ENCODE results near the gene DHRS4L2.
"Not testable (repeated sequence)": the region's sequence is repeated elsewhere in the genome, so short reads cannot be mapped to it uniquely, and the experiment has no call there.

The DHRS4L2 gene

DNA sequence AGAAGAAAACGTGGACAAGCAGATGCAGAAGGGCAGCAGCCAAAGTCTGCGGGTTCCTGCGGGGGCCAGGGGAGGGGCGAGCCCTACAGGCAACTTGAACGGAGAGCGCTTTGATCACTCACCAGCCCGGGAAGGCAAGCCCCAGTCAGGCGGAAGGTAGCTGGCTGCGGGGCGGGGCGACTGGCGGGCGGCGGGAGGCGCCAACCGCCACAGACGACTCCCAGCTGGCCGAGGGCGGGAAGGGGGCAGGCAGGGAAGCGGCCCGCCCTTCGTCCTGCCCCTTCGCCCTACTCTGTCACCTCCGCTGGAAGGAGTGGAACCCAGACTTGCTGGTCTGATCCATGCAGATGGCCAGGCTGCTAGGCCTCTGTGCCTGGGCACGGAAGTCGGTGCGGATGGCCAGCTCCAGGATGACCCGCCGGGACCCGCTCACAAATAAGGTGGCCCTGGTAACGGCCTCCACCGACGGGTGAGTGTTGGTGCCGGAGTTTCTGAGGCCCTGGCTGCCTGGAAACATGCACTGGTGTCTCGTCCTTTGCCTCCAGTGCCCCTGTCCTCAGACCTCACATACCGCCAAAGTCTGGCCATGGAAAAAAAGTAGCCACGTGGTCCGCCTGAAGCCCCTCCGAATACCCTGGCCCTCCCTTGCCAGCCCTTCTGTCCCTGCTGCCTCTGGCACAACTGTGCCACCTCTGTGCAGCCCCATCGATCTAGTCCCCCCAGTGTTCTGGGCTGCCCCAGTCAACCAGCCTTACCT, at the start of gene DHRS4L2:
Gene DHRS4L2 (plus strand): TSS at position 323 of the 757 bp plus-strand sequence. CDS start 19 bp downstream, at position 342.
- peak; percentile 90 to 96 (median 93) for DNase-seq

DNA sequence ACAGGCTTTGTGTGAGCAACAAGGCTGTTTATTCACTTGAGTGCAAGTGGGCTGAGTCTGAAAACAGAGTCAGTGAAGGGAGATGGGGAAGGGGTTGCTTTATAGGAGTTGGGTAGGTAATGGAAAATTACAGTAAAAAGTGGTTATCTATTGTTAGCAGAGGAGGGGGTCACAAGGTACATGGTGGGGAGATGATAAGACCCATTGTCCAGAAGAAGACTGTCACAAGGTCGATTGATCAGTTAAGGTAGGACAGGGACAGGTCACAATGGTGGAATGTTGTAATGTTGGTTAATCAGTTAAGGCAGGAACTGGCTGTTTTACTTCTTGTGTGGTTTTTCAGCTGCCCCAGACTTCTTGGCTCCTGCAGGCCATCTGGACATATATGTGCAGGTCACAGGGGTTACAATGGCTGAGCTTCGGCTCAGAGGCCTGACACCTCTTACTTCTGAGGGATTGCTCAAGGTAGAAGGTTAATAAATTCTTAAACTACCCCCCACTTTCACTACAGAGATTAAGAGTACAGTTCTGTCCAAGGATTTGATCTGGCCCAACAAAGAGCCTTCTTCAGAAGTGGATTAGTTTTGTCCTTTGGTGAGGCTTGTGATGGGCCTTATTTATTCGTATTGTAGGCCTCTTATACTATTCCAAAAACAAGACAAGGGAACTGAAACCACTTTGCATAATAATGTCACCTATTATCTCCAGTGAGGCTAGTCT, 49.0 kb upstream of the DHRS4L2 start:
- DNase-seq, result no peak

DNA sequence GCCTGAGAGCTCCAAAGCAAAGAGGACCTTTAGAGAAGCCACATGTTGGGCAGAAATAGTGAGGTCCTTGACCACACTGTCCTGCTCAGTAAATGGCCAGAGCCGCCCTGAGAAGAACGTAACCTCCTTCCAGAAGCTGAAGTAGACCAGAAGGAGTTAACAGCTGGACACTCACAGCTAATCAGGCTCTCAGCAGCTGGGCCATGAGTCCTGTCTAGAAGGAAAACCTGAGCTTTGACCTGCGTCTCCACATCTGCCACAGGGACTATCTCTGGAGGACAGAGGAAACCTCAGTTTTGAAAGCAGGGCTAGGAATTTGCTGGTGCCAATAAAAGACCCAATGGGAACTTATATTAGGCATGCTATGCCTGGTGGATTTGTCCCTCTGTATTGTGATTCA, 47.5 kb upstream of the DHRS4L2 start:
- no peak for DNase-seq

DNA sequence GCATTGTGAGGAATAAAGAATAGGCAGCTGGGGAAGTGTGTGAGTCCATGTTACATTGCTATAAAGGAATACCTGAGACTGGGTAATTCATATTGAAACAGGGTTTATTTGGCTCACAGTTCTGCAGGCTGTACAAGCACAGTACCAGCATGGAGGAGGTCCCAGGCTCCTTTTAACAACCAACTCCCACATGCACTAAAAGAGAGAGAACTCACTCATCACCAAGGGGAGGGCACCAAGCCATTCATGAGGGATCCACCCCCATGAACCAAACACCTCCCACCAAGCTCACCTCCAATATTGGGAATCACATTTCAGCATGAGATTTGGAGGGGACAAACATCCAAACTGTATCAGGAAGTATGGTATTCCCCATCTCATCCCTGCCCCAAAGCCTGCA, 47.1 kb upstream of the DHRS4L2 start:
- DNase-seq, result no peak

DNA sequence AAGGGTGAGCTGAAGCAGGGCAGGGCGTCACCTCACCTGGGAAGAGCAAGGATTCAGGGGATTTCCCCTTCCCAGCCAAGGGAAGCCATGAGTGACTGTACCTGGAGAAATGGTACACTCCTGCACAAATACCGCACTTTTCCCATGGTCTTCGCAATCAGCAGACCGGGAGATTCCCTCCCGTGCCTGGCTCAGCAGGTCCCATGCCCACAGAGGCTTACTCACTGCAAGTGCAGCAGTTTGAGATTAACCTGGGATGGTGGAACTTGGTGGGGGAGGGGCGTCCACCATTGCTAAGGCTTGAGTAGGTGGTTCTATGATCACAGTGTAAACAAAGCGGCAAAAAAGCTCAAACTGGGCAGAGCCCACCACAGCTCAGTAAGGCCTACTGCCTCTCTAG, 46.1 kb upstream of the DHRS4L2 start:
- DNase-seq, result no peak

DNA sequence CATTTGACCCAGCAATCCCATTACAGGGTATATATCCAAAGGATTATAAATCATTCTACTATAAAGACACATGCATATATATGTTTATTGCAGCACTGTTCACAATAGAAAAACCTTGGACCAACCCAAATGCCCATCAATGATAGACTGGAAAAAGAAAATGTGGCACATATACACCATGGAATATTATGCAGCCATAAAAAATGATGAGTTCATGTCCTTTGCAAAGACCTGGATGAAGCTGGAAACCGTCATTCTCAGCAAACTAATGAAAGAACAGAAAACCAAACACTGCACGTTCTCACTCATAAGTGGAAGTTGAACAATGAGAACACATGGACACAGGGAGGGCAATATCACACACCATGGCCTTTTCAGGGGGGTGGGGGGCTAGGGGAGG, 39.7 kb upstream of the DHRS4L2 start:
- not testable (repeated sequence) for DNase-seq

DNA sequence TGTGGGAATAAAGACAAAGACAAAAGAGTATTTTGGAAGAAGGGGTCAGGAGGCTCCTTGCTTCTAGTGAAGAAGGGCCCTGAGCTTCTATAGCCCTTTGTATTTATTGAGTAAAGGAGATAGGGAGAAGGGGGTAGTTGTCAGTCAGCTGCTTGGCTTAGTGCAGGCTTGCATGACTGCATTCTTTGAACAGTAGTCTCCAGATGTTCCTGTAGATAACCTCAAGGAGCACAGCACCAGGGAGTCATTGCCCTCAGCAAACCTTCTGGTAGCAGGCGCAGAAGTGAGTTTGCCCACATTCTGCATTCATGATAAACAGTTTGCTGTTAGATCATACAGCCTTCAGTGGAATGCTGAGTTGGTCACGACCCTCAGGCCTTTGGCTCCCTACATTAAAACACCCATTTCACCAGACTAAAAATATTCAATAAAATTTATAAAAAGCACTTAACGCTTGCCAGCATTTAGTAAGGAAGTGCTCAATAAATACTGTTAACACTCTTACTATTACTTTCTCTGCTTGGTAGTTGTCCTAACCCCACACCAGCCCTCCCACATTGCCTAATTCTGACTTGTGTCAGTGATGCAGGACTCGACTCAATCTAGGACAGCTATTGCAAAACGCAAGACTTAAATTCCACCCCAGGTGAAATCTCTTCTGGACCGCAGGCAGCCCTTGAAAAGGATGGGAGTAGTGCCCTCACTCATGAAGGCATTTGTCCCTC, 38.2 kb upstream of the DHRS4L2 start:
- DNase-seq, result peak in 1 of 3 donors; percentile 6

DNA sequence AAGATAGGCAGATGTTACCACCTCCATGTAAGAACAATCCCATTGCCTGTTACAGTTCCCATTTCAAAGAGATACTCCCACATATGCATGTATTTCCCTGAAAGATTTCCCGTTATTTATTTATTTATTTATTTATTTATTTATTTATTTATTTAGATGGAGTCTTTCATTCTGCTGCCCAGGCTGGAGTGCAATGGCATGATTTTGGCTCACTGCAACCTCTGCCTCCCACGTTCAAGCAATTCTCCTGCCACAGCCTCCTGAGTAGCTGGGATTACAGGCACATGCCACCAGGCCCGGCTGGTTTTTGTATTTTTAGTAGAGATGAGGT, 37.6 kb upstream of the DHRS4L2 start:
- peak in 1 of 3 donors; percentile 10 for DNase-seq

DNA sequence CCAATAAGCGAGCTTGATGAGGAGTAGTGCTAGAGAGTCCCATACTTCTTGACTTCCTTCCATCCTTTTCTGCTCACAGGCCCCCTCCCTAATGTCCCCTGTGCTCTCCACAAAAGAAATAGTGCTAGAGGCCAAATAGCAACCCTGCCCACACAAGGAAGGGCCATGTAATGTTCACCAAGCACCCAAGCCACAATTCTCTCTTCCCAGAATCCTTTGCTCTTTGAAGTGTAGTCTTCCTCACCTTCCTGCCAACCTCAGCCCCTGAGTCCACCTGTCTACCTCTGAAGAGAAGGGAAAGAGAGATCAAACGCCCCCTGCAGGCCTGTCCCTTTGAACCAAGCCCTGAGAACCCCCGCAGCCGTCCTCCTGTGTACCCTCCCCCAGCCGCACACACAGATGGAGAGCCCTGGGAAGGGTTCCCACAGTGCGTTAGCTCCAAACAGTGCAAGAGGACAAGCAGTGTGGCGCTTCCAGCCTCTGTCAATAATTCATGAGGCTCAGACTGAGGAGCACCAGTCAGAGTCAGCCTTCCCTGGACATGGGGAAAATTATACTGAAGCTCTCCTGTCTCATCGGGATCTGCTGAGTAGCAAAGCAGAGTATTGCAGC, 37.0 kb upstream of the DHRS4L2 start:
- DNase-seq, result peak in 1 of 3 donors; percentile 10

DNA sequence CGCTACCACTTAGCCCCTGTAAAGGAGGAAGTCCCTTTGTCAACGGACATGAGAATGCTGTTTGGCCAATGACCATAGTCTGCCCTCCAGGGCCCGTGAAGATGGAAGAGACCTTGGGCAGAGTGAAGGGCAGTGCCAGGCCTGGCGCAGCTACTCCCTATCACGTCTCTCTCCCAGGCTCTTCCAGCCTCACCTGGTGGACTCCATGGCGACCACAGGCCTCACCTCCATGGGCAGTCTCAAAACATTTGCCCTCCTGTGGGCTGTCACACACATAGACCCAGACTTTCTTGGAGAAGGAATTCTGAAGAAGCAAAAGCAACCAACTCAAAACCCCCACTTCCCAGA, 35.6 kb upstream of the DHRS4L2 start:
- DNase-seq, result peak in 1 of 3 donors; percentile 14

DNA sequence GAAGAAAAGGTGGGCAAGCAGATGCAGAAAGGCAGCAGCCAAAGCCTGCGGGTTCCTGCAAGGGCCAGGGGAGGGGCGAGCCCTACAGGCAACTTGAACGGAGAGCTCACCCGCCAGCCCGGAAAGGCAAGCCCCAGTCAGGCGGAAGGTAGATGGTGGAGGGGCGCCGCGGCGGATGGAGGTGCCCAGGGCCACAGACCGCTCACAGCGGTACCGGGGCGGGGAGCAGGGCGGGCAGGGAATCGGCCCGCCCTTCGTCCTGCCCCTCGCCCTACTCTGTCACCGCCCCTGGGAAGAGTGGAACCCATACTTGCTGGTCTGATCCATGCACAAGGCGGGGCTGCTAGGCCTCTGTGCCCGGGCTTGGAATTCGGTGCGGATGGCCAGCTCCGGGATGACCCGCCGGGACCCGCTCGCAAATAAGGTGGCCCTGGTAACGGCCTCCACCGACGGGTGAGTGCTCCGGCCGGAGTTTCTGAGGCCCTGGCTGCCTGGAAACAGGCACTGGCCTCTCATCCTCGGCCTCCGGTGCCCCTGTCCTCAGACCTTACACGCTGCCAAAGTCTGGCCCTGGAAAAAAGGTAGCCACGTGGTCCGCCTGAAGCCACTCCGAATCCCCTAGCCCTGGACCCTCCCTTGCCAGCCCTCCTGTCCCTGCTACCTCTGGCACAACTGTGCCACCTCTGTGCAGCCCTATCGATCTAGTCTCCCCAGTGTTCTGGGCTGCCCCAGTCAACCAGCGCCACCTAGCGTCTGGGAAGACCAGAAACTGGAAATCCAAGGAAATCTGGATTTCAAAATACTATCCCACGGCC, 35.1 kb upstream of the DHRS4L2 start, which contains the start of gene DHRS4:
Gene DHRS4 (plus strand): TSS at position 307 of the 815 bp plus-strand sequence. CDS start 19 bp downstream, at position 326.
- DNase-seq, result peak; percentile 84 to 92 (median 88)

DNA sequence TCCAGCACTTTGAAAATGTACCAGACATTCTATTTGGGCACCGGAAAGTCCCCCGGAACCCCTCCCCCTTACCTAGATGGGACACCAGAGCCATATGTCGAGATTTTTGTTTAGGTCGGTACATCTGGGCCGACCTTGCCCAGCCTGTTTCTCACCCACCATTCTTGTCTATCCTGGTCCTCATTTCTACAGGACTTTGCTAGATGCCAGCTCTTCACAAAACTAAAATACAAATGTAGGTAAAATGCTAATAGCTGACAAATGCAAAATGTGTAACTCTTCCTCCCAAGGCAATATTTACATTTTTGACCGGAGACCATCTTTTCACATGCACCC, 34.5 kb upstream of the DHRS4L2 start:
- DNase-seq, result not testable (repeated sequence)

DNA sequence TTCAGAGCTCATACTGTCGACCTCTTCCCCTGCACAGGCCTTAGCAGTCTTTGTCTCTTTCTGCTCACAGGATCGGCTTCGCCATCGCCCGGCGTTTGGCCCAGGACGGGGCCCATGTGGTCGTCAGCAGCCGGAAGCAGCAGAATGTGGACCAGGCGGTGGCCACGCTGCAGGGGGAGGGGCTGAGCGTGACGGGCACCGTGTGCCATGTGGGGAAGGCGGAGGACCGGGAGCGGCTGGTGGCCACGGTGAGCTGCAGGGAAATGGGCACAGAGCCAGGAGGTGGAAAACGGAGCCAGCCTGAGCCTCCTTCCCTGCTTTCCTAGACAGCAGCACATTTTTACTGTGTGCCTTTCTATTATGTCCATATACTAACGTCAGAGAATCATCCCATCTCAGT, 33.8 kb upstream of the DHRS4L2 start:
- DNase-seq, result not testable (repeated sequence)

DNA sequence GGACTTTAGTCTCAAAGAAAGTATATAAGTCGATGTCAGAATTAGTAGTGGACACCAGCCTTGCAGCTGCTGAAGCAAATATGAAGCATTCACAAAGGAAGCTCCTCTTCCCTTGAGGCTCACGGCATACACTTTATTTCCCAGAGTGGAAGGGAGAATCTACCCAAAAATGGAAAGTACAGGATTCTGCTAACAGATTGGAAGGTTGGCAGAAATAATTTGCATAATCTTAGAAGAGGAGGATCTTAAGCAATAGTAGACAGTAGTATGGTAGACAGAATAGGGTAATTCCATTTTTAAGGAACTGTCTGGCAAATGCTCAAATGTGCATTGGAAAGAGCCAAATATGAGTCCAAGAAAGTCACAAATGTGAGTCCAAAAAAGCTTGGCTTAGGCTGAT, 32.9 kb upstream of the DHRS4L2 start:
- DNase-seq, result peak; percentile 33 to 47 (median 37)

DNA sequence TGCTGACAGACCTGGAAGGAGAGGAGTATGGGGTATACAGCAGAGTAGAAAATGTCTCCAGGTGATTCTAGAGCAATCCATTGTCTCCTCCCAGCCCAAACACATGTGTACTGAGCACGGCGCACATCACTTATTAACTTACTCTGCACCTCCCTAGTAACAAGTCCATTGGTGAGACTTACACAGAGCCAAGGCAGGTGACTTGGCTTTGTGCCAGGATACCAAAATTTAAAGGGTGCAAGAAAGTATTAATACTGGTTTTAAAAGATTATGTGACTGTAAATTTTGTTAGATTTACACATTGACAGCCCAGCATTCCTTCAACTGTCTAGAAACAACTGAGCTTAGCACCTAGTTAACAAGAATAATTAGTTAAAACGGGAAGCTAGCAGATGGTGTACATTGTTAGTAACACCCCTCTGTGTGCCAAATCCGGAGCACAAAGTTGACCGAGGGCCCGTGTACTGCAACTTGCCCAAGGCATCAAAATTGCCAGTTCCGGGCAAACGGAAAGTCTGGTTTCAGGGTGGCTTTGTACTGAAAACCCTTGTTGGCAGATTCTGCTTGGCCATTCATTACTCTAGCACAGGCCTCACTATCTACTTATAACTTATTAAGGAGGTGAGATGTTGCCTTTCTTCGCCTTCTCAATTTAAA, 30.7 kb upstream of the DHRS4L2 start:
- not testable (repeated sequence) for DNase-seq

DNA sequence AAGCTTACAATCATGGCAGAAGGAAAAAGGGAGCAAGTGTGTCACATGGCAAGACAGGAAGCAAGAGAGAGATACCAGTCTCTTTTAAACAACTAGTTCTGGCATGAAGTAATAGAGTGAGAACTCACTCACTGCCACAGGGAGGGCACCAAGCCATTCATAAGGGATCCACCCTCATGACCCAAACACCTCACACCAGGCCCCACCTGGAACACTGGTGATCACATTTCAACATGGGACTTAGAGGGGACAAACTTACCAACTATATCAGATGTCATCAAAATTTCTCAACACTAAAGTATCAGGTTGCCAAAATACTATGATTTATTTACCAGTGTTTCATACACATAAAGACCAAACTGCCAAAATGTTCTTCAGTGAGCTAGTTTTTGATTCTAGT, 27.8 kb upstream of the DHRS4L2 start:
- DNase-seq, result not testable (repeated sequence)

DNA sequence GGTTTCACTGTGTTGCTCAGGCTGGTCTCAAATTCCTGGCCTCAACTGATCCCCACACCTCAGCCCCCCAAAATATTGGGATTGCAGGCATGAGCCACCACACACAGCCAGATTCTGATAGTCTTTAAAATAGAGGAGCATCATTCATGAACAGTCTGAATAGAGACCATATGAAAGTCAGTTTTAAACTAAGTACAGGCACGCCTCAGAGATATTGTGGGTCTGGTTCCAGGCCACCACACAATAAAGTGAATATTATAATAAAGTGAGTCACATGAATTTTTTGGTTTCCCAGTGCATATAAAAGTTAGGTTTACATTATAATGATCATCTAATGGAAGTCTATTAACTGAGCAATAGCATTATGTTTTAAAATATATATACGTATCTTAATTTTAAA, 27.0 kb upstream of the DHRS4L2 start:
- not testable (repeated sequence) for DNase-seq

DNA sequence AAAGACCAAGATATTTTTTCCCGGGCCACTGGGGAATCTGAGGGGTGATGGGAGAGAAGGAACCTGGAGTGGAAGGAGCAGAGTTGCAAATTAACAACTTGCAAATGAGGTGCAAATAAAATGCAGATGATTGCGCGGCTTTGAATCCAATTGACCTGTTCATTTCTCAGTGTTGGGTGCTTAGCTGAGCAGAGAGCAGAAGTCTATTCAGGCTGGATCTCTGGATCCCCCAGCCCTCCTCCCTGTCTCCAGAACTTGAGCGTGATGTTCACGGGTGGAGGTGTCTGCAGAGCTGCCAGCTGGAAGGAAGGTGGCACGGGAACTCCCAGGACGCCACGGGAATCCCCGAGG, 19.6 kb upstream of the DHRS4L2 start:
- not testable (repeated sequence) for DNase-seq

DNA sequence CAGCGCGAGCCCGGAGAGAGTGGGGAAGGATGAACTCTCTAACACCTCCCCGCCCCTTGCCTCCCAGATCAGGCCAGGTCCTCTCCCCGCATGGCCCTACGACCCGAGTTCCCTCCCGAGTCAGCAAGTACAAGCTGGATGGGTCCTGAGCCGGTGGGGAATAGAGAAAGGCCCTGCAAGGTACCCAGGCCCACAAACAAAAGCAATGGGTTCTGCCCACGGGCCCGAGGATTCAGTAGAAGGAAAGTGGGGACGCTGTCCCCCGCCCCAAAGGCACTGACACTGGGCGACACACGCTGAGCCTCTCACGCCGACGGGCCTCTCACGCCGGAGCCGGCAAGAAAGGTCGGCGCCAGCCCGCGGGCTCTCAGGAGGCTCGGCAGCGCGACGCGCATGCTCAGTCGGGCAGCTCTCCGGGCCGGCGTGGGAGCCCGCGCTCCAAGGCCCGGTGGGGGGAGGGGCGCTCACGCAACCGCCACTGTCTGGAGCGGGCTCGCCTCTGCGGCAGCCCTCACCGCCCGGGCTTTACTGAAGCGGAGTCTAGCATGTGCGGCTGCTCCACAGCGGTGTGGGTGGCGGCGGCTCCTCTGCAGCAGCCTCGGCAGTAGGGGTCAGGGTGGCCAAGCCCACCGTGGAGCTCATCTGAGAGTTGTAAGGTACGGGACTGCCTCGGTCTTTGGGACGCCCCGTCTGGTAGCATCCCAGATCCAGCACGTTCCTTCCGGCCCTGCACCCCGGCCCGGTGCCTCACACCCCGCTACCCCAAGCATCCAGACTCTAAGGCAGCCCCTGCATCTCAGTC, 19.0 kb upstream of the DHRS4L2 start:
- DNase-seq, result peak in 2 of 3 donors; percentile 21 to 59

DNA sequence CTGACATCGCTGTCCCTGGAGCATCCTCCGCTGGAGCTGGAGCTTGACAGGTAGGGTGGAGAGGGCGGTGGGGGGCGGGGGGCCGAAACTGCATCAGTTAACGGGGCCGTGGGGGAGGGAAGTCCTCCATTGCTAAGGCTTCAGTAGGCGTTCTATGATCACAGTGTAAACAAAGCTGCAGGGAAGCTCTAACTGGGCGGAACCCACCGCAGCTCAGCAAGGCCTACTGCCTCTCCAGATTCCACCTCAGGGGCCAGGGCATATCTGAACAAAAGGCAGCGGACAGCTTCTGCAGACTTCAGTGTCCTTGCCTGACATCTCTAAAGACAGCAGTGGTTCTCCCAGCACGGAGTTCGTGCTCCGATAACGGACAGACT, 18.5 kb upstream of the DHRS4L2 start:
- not testable (repeated sequence) for DNase-seq

DNA sequence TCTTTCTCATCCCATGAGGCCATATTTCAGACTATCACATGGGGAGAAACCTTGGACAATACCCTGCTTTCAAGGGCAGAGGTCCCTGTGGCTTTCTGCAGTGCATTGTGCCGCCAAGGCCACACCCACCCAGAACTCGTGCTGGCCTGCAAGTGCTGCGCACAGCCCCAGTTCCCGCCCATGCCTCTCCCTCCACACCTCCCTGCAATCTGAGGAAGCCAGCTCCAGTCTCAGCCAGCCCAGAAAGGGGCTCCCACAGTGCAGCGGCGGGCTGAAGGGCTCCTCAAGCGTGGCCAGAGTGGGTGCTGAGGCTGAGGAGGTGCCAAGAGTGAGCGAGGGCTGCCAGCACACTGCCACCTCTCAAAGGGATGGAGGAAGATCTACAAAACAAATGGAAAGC, 15.6 kb upstream of the DHRS4L2 start:
- DNase-seq, result not testable (repeated sequence)
